Upper lobe of right lung (tissue), 1 donor: ENCODE results near the gene ZNF160. TPM values are rescaled to one million over a fixed set of nuclear protein-coding genes. Genes with fewer than 3 reads are reported as not detected.
A peak's percentile ranks its signal among the peaks of the same experiment; 100 is the strongest.

Experiments
- ATAC-seq: fragments of 200-7000 bp; cut with Tn5 transposase; one replicate; pipeline ENCODE4 v1.9.1; 2020; ENCODE audit warnings: mild to moderate bottlenecking, moderate library complexity
- DNase-seq: peaks from one replicate; pipeline ENCODE4 v3.0.0-alpha.2; 2020
- H3K27ac ChIP-seq: fragments of 200-600 bp; one replicate; pipeline ENCODE4 v1.8.0; 2022
- H3K27me3 ChIP-seq: fragments of 200-600 bp; one replicate; pipeline ENCODE4 v1.8.0; 2022; ENCODE audit warnings: mild to moderate bottlenecking
- H3K36me3 ChIP-seq: fragments of 200-600 bp; one replicate; pipeline ENCODE4 v1.8.0; 2022
- H3K4me1 ChIP-seq: fragments of 200-600 bp; one replicate; pipeline ENCODE4 v1.8.0; 2022
- H3K4me3 ChIP-seq: fragments of 200-600 bp; one replicate; pipeline ENCODE4 v1.8.0; 2022; ENCODE audit warnings: mild to moderate bottlenecking
- H3K9me3 ChIP-seq: fragments of 200-600 bp; one replicate; pipeline ENCODE4 v1.8.0; 2022
- CTCF ChIP-seq: fragments of 200-600 bp; IDR thresholded peaks from one replicate; pipeline ENCODE4 v1.8.0; 2022; ENCODE audit warnings: antibody characterized with exemption
- intact Hi-C: fragments of 100-400 bp; cut with DNase I; formaldehyde crosslinking; loops from one replicate; pipeline ENCODE4 v1.11.0; 2022
- total RNA-seq: library from RNA; stranded (reverse); fragmentation: NEBNext Ultra II Directional; extraction: Animal tissue kit (Norgen Biotek cat#: 25700); gene quantifications from one replicate; pipeline ENCODE4 v1.2.1, GENCODE V29; 2021
- donor health status: DM: no; HTN: yes; CAD: no; lungs with severe emphysema.

ZNF160 gene
- total RNA-seq, 1 donor from 2014 or later = 35.3 TPM

- DNase-seq (no peak), ATAC-seq (peak; percentile 21)
- no peak overlapping the region for H3K27ac ChIP-seq
- peaks cover 27% of the 10 kb centered on the region for H3K36me3 ChIP-seq
- TF ChIP-seq CTCF = no peak
- no peaks in the 10 kb centered on the region for H3K27me3 ChIP-seq
- no peaks in the 10 kb centered on the region for H3K4me1 ChIP-seq
- no peaks in the 10 kb centered on the region for H3K9me3 ChIP-seq
- intact Hi-C loops = no loop called here
- no peak overlapping the region for H3K4me3 ChIP-seq
These were observed 8.3 kb downstream of the ZNF160 start for GRCh38 chr19:53094754-53095575.

- H3K9me3 ChIP-seq = no peaks in the 10 kb centered on the region
- no peak for TF ChIP-seq CTCF
- no peaks in the 10 kb centered on the region for H3K4me1 ChIP-seq
- no peaks in the 10 kb centered on the region for H3K27me3 ChIP-seq
- H3K27ac ChIP-seq = no peak overlapping the region
- ATAC-seq = no peak
- no peak for DNase-seq
- H3K4me3 ChIP-seq = no peak overlapping the region
- intact Hi-C loops = no loop called here
- peaks cover 37% of the 10 kb centered on the region for H3K36me3 ChIP-seq
These were observed 10.5 kb downstream of the ZNF160 start for GRCh38 chr19:53092723-53093122.

- no peak for ATAC-seq
- Histone ChIP-seq H3K4me1 (no peaks in the 10 kb centered on the region), H3K4me3 (no peak overlapping the region), H3K27ac (no peak overlapping the region), H3K36me3 (peaks cover 41% of the 10 kb centered on the region), H3K9me3 (no peaks in the 10 kb centered on the region), H3K27me3 (no peaks in the 10 kb centered on the region)
- no peak for DNase-seq
- intact Hi-C loops = no loop called here
- no peak for TF ChIP-seq CTCF
These were observed 11.6 kb downstream of the ZNF160 start for GRCh38 chr19:53091413-53092254.

- H3K36me3 ChIP-seq = peaks cover 76% of the 10 kb centered on the region
- H3K27ac ChIP-seq = peak overlapping the region; percentile 58
- intact Hi-C loops = no loop called here
These were observed 15.1 kb downstream of the ZNF160 start for GRCh38 chr19:53088091-53088490.

GRCh38 chr19:53086949-53087348 lies 16.3 kb downstream of the ZNF160 start:
- Histone ChIP-seq H3K27ac (peak overlapping the region; percentile 58), H3K4me3 (no peak overlapping the region), H3K4me1 (no peaks in the 10 kb centered on the region), H3K36me3 (peaks cover 87% of the 10 kb centered on the region), H3K9me3 (peaks cover 2% of the 10 kb centered on the region), H3K27me3 (no peaks in the 10 kb centered on the region)
- no peak for TF ChIP-seq CTCF
- DNase-seq (no peak), ATAC-seq (peak; percentile 57)
- intact Hi-C loops = no loop called here

More at GRCh38 chr19:53088091-53088490, 15.1 kb downstream of the ZNF160 start:
- no peak for TF ChIP-seq CTCF
- Histone ChIP-seq H3K4me3 (no peak overlapping the region), H3K27me3 (no peaks in the 10 kb centered on the region), H3K4me1 (no peaks in the 10 kb centered on the region), H3K9me3 (no peaks in the 10 kb centered on the region)
- ATAC-seq (no peak), DNase-seq (no peak)
